K562 (cell line): ENCODE data around the gene STON1. TPM values are rescaled to one million over a fixed set of nuclear protein-coding genes. Genes with fewer than 3 reads are reported as not detected.

ENCODE experiments used
- ATAC-seq: fragments of 200-7000 bp; cut with Tn5 transposase; 3 replicates; pipeline ENCODE4 v1.9.1; 2020; ENCODE audit warnings: moderate library complexity
- BruUV-seq: library from RNA; stranded (reverse); fragments of 400-500 nt; replicated peaks from 2 replicates; lab custom pipeline; 2021; lab: Mats Ljungman, UMichigan
- CTCF ChIA-PET: fragments of 300-600 bp; formaldehyde crosslinking; extraction: SDS; loops from one replicate; lab custom pipeline; 2021; ENCODE audit warnings: low intra/inter-chr PET ratio; lab: Yijun Ruan, JAX
- POLR2A ChIA-PET: fragments of 300-600, 350-650 bp; sonication (Branson Sonifier 250); formaldehyde crosslinking; extraction: SDS; loops from one replicate; lab custom pipeline; 2021; ENCODE audit warnings: antibody characterized with exemption, inconsistent platforms; lab: Yijun Ruan, JAX
- DNase-seq, 4 experiments: peaks; one replicate each; pipeline versions ENCODE4 v3.0.0 to v3.0.0-alpha.2; 2011 to 2018; ENCODE audit warnings: low spot score in 3 of 4, mixed read lengths in 3 of 4; ENCODE audit errors: extremely low read depth in 1 of 4
- FAIRE-seq: peaks from 2 replicates; lab custom pipeline; 2011; peaks lifted over from hg19 to GRCh38; lab: Jason Lieb, UNC
- H2AFZ ChIP-seq: 2 replicates; pipeline ENCODE4 v1.6.0; 2011; ENCODE audit warnings: low read depth, low read length, control low read depth, inconsistent platforms
- H3K27ac ChIP-seq: fragments of 200-600 bp; 3 replicates; pipeline ENCODE4 v1.8.0; 2011; ENCODE audit warnings: low read depth, mild to moderate bottlenecking, control low read depth, inconsistent platforms, low read length, moderate library complexity, mixed read lengths; ENCODE audit errors: extremely low read depth
- H3K27me3 ChIP-seq, 2 experiments: fragments of 300-600 bp in 1 of 2; 2 replicates in 1 of 2; 3 replicates in 1 of 2; pipeline versions ENCODE4 v1.6.0 to v1.8.0; 2011; ENCODE audit warnings: inconsistent platforms in 2 of 2, low read length in 2 of 2, mild to moderate bottlenecking in 1 of 2, mixed read lengths in 1 of 2, moderate library complexity in 1 of 2; ENCODE audit not compliant: control insufficient read depth in 2 of 2, insufficient read depth in 2 of 2
- H3K36me3 ChIP-seq: fragments of 300-600 bp; 3 replicates; pipeline ENCODE4 v1.8.0; 2011; ENCODE audit warnings: mild to moderate bottlenecking, low read length, inconsistent platforms; ENCODE audit not compliant: control insufficient read depth, insufficient read depth
- H3K4me1 ChIP-seq, 2 experiments: fragments of 200-600 bp in 1 of 2; replicated peaks in 1 of 2; 2 replicates in 1 of 2; 3 replicates in 1 of 2; pipeline versions ENCODE4 v1.5.1 to v1.8.0; 2011; ENCODE audit warnings: inconsistent platforms in 2 of 2, low read length in 2 of 2, mild to moderate bottlenecking in 1 of 2, mixed read lengths in 1 of 2, moderate library complexity in 1 of 2; ENCODE audit not compliant: control insufficient read depth in 2 of 2, insufficient read depth in 2 of 2
- H3K4me2 ChIP-seq: 2 replicates; pipeline ENCODE4 v1.6.1; 2011; ENCODE audit warnings: low read length, control low read depth, inconsistent platforms, mixed read lengths; ENCODE audit not compliant: insufficient read depth
- H3K4me3 ChIP-seq: fragments of 200-600 bp; sonication (generic), shearing (Covaris generic); 2 replicates; pipeline ENCODE4 v1.5.1; 2016; ENCODE audit warnings: control low read depth, inconsistent platforms
- H3K79me2 ChIP-seq: fragments of 200-600 bp; 3 replicates; pipeline ENCODE4 v1.8.0; 2011; ENCODE audit warnings: low read length, inconsistent platforms; ENCODE audit not compliant: control insufficient read depth, insufficient read depth
- H3K9ac ChIP-seq, 2 experiments: 2 replicates each; pipeline versions ENCODE4 v1.6.0 to v1.6.1; 2011; ENCODE audit warnings: low read depth in 2 of 2, low read length in 2 of 2, control low read depth in 1 of 2, inconsistent platforms in 1 of 2, mild to moderate bottlenecking in 1 of 2, mixed read lengths in 1 of 2; ENCODE audit not compliant: insufficient read depth in 1 of 2
- H3K9me1 ChIP-seq: one replicate; pipeline ENCODE4 v1.6.0; 2011; ENCODE audit warnings: inconsistent platforms, mild to moderate bottlenecking, low read length, moderate library complexity; ENCODE audit not compliant: control insufficient read depth, insufficient read depth
- H3K9me3 ChIP-seq: replicated peaks from 2 replicates; pipeline ENCODE4 v1.5.1; 2011; ENCODE audit warnings: low read depth, low read length, inconsistent platforms; ENCODE audit not compliant: control insufficient read depth, insufficient read depth
- H4K20me1 ChIP-seq: replicated peaks from 2 replicates; pipeline ENCODE4 v1.6.1; 2011; ENCODE audit warnings: low read length, inconsistent platforms, mixed read lengths; ENCODE audit not compliant: control insufficient read depth, insufficient read depth
- IRF1 ChIP-seq: sonication (generic); formaldehyde crosslinking; IDR thresholded peaks from 2 replicates; pipeline ENCODE4 v1.8.0; 2022; ENCODE audit warnings: missing genetic modification reagents, mild to moderate bottlenecking, borderline replicate concordance
- NR2C1 ChIP-seq, 2 experiments: fragments of 450-650 bp; IDR thresholded peaks; 2 replicates each; pipeline ENCODE4 v1.6.1; 2017; ENCODE audit warnings: mild to moderate bottlenecking in 2 of 2, antibody characterized with exemption in 1 of 2, inconsistent platforms in 1 of 2, missing compliant biosample characterization in 1 of 2, missing genetic modification characterization in 1 of 2
- RBM25 ChIP-seq: fragments of 200-400 bp; formaldehyde crosslinking; IDR thresholded peaks from 2 replicates; pipeline ENCODE4 v1.6.1; 2018; ENCODE audit warnings: low read length, low read depth, moderate library complexity; ENCODE audit not compliant: severe bottlenecking
- RBM34 ChIP-seq: fragments of 200-400 bp; formaldehyde crosslinking; IDR thresholded peaks from 2 replicates; pipeline ENCODE4 v1.6.1; 2018; ENCODE audit warnings: low read length, borderline replicate concordance; ENCODE audit not compliant: insufficient read depth
- ZNF512 ChIP-seq: IDR thresholded peaks from 2 replicates; pipeline ENCODE4 v1.6.1; 2016; ENCODE audit warnings: missing genetic modification characterization, missing compliant biosample characterization
- ZZZ3 ChIP-seq: fragments of 450-650 bp; IDR thresholded peaks from 2 replicates; pipeline ENCODE4 v1.6.1; 2016; ENCODE audit warnings: antibody characterized with exemption, mild to moderate bottlenecking, moderate library complexity
- WGBS: fragments of 100-300 bp; shearing (Covaris generic); methylation state at CpG from one replicate; pipeline ENCODE4 v1.1.6; 2016; ENCODE audit warnings: low coverage, mixed read lengths; ENCODE audit not compliant: insufficient coverage; ENCODE audit errors: missing lambda C conversion rate; 5-methylcytosine and 5-hydroxymethylcytosine counted together
- in situ Hi-C: fragments of 300-500 bp; cut with MboI; formaldehyde crosslinking; loops from 4 replicates; pipeline ENCODE4 v1.15.0; 2018; ENCODE audit warnings: inconsistent platforms, mixed read lengths
- intact Hi-C: fragments of 100-400 bp; cut with micrococcal nuclease; formaldehyde crosslinking; loops from 2 replicates; pipeline ENCODE4 v1.14.2; 2022
- polyA plus RNA-seq, 8 experiments: library from polyadenylated mRNA; depleted of rRNA in 4 of 8; stranded (reverse) in 5 of 8; unstranded in 3 of 8; fragments of >200 nt; fragmentation: Nextera tagmentation in 2 of 8; fragmentation: Illumina TruSeq in 1 of 8; extraction: Ambion mirVana in 2 of 8; extraction: Trizol in 1 of 8; gene quantifications; 2 replicates each; pipeline versions ENCODE4 v1.2.1 to v1.2.3, GENCODE V29; 2011 to 2014; ENCODE audit warnings: inconsistent platforms in 1 of 8, missing spikeins in 1 of 8
- total RNA-seq, 7 experiments: library from RNA; depleted of rRNA in 6 of 7; stranded (reverse); fragments of >200 nt in 6 of 7; fragmentation: Illumina TruSeq in 2 of 7; extraction: Trizol in 2 of 7; gene quantifications; 2 replicates each; pipeline versions ENCODE4 v1.2.1 to v1.2.3, GENCODE V29; 2011 to 2021; ENCODE audit warnings: low replicate concordance in 1 of 7

STON1 gene
- total and polyA plus RNA-seq, 9 of the 15 experiments (the other 6 are each of a cell fraction or from before 2014, with no cell fraction given) = 0.07 to 1.2 (median 0.55) TPM

DNA sequence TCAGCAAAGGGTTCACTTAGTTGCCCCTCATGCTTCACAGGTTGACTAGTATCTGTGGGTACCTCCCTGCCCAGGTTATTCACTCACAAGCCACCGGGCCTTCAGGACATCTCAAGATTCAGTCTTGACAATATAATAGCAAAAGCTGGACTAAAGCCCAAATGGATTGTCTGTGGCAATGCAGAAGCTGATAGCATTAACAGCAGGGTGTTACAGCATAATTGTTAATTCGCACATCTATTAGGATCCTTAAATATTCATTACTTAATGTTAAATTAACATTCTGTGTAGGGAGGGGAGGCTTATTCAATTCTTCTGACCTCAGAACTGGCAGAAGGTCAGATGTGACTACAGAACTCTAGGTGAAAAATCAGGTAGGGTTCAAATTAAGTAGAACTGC, 67.5 kb downstream of the STON1 start:
- no peak overlapping the region for H2AFZ ChIP-seq
- H3K36me3 ChIP-seq = no peaks in the 10 kb centered on the region
- H4K20me1 ChIP-seq = no peaks in the 10 kb centered on the region
- H3K27ac ChIP-seq = no peak overlapping the region
- POLR2A ChIA-PET = no interaction called here
- H3K79me2 ChIP-seq = no peaks in the 10 kb centered on the region
- H3K4me3 ChIP-seq = no peak overlapping the region
- in situ Hi-C loops = no loop called here
- H3K4me1 ChIP-seq = no peaks in the 10 kb centered on the region
- no peaks in the 10 kb centered on the region for H3K27me3 ChIP-seq
- intact Hi-C loops = no loop called here
- no peak overlapping the region for H3K9ac ChIP-seq
- 22% methylated on average over 2 of the region's 2 CpGs for WGBS
- no peak for FAIRE-seq
- no peak overlapping the region for H3K4me2 ChIP-seq
- ATAC-seq = no peak
- no peaks in the 10 kb centered on the region for H3K9me3 ChIP-seq
- DNase-seq = no peak
- CTCF ChIA-PET = no interaction called here
- TF ChIP-seq RBM34 (no peak), ZZZ3 (no peak), RBM25 (no peak), ZNF512 (tag) (no peak), NR2C1 (IDR thresholded peaks at IDR 0.05) (no peak), NR2C1 (tag; IDR thresholded peaks at IDR 0.05) (no peak), IRF1 (no peak)
- H3K9me1 ChIP-seq = no peaks in the 10 kb centered on the region
- BruUV-seq = no TSS peak
